B cell (primary cell): ENCODE measurements around the gene SLC7A11.

Experiments used
- EZH2 ChIP-seq: IDR thresholded peaks from 2 replicates; pipeline ENCODE4 v1.6.1; 2012; ENCODE audit warnings: borderline replicate concordance, low read depth, mild to moderate bottlenecking, moderate library complexity, low read length; ENCODE audit not compliant: insufficient read depth, poor library complexity, severe bottlenecking
- TF ChIP-seq, protein P1 (sequence below): fragments of 200-600 bp; IDR thresholded peaks from one replicate; pipeline ENCODE4 v1.8.0; 2022; ENCODE audit warnings: antibody characterized with exemption, mild to moderate bottlenecking

GRCh38 chr4:138255917-138256597 lies 13.9 kb upstream of the SLC7A11 start:
- TF ChIP-seq, protein P1, sequence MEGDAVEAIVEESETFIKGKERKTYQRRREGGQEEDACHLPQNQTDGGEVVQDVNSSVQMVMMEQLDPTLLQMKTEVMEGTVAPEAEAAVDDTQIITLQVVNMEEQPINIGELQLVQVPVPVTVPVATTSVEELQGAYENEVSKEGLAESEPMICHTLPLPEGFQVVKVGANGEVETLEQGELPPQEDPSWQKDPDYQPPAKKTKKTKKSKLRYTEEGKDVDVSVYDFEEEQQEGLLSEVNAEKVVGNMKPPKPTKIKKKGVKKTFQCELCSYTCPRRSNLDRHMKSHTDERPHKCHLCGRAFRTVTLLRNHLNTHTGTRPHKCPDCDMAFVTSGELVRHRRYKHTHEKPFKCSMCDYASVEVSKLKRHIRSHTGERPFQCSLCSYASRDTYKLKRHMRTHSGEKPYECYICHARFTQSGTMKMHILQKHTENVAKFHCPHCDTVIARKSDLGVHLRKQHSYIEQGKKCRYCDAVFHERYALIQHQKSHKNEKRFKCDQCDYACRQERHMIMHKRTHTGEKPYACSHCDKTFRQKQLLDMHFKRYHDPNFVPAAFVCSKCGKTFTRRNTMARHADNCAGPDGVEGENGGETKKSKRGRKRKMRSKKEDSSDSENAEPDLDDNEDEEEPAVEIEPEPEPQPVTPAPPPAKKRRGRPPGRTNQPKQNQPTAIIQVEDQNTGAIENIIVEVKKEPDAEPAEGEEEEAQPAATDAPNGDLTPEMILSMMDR, result no peak
- no peak for TF ChIP-seq EZH2
